Measurements from ENCODE around the gene GZMH.
A peak's percentile ranks its signal among the peaks of the same experiment; 100 is the strongest.
"Not testable (repeated sequence)": the region's sequence is repeated elsewhere in the genome, so short reads cannot be mapped to it uniquely, and the experiment has no call there.

The GZMH gene, protein sequence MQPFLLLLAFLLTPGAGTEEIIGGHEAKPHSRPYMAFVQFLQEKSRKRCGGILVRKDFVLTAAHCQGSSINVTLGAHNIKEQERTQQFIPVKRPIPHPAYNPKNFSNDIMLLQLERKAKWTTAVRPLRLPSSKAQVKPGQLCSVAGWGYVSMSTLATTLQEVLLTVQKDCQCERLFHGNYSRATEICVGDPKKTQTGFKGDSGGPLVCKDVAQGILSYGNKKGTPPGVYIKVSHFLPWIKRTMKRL

DNA sequence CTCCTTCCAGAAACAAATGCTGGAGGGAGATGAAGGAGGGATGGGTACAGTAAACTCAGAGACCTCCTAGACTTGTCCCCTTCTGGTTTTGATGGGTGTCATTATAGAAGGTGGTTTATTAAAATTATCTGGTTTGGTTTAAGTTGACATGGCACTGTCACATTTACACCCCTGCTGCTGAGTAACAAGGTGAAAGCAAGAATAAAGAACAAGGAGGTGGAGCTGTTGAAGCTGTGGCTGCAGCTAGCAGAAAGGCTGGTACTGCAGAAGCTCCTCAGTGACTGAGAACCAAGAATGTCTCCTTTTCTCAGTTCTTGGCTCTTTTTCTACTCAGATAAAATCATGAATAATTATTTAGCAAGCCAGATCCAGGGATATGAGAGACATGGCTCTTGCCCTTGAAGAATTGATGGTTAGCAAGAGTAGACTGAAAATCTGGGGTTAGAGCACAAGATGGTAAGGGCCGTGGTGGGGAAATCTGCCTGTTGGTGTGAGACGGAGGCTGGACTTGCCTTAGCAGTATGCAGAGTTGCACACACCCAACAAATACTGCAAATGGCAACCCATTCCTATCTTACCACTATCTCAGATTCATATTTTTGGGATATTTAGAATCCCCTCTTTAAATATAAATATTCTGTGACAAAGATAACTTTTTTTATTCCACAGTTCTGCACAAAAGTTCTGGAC is at the start of gene GZMH:
TSS of gene GZMH (minus strand) at position 31 of the 690 bp plus-strand sequence. CDS start 72 bp downstream, outside the sequence.
- Histone ChIP-seq H3K27ac (peak within 1 kb of the TSS in 2 of 21 experiments; percentile 61 to 67), H3K4me3 (no peak within 1 kb of the TSS)

DNA sequence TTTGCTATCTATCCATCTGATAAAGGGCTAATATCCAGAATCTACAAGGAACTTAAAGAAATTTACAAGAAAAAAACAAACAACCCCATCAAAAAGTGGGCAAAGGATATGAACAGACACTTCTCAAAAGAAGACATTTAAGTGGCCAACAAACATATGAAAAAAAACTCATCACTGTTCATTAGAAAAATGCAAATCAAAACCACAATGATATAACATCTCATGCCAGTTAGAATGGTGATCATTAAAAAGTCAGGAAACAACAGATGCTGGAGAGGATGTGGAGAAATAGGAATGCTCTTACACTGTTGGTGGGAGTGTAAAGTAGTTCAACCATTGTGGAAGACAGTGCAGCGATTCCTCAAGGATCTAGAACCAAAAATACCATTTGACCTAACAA is 38.9 kb upstream of the GZMH start:
- H3K27ac ChIP-seq, H3K4me3 ChIP-seq: not testable (repeated sequence)

DNA sequence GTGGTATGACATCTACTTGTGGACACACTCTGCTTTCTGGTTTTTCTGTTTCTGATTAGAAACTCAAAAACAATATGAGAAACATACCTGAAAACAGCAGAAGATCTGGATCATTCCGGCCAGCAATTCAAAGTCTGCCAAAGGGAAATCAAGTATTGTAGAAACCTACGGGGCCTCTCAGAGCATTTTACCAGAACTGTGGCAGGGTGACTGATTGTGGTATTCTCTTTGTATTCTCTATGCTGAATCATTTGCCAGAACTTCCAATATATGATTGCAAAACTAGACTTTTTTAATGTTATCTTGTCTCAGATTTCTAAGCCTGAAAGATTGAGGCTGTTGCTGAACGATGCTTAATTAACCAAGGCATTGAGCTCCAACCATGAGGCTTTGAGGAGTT is 30.4 kb upstream of the GZMH start:
- no peak overlapping the region for H3K27ac ChIP-seq
- H3K4me3 ChIP-seq, result no peak overlapping the region

DNA sequence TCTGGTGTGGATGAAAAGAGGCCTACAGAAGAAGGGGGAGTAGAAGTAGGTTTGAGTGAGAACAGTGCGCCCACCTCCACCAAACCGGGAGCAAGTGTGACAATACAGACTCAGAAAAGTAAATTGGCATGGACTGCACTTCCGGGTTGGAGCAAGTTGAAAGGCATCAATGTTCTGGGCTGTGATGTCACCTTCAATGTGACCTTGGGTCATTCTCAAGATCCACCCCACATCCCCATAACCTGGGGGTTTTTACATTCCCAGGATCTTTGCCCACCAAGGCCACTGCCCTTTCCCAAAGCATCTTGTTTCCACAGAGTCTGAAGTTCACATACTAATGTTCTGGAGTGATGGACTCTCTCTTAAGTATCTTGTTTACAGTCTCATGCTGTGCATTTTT is 29.8 kb upstream of the GZMH start:
- Histone ChIP-seq H3K4me3 (no peak overlapping the region), H3K27ac (no peak overlapping the region)

DNA sequence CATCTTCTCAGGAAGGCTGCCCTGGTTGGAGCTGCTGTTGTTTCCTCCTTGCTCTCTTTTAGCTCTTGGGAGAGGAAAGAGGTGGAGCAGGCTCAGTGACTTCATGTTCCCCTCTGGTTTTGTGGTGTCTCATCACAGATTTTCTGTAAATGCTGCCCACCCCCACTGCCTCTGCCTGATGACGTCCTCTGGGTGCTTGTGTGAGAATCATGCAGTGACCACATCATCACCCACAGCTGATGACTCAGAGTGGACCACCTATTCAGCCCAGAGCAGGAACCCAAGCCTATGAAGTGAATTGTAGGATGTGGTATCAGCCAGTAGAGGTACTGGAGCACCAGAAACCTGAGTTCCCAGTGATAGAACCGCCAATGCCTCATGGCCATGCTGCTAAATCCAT is 24.7 kb upstream of the GZMH start, which contains the start of gene GZMB:
TSS of gene GZMB (minus strand) at position 33 of the 400 bp plus-strand sequence. CDS start at position 3, 30 bp downstream.
- Histone ChIP-seq H3K27ac (peak within 1 kb of the TSS in 5 of 21 experiments; percentile 29 to 75 (median 44)), H3K4me3 (peak within 1 kb of the TSS in 1 of 7 experiments; percentile 3)

DNA sequence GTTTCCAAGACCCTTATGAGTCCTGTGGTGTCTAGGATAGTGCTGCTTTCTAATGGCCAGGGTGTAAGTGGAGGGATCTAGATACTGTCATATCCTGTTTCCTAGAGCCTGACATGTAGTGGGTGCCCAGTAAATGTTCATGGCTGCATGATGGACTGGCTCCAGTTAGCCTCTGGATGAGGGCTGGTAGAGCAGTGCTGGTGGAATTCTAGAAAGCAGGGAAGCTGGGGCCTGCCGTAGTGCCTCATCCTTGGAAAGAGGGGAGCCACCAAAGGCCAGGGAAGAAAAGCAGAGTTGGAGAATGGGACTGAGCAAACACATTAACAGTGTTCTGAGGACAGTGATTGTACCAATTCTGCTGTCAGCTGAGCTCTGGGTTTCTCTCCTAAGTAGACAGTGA is 23.9 kb upstream of the GZMH start:
- Histone ChIP-seq H3K4me3 (no peak overlapping the region), H3K27ac (peak overlapping the region in 4 of 21 experiments; percentile 29 to 75 (median 45))

DNA sequence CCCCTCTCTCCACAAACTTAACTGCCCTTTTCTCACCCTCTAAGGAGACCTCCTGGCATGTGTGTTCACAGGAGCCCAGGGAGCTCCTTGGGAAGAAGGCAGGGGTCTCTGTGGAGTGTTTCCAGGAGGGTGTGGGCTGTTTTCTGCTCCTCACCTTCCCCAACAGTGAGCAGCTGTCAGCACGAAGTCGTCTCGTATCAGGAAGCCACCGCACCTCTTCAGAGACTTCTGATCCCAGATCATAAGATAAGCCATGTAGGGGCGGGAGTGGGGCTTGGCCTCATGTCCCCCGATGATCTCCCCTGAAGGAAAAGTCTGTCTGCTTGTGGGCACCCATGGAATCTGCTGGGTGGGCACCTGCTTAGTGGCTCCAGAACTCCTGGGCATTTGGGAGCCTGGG is 23.3 kb upstream of the GZMH start:
- peak overlapping the region in 4 of 21 experiments; percentile 36 to 75 (median 45) for H3K27ac ChIP-seq
- no peak overlapping the region for H3K4me3 ChIP-seq

DNA sequence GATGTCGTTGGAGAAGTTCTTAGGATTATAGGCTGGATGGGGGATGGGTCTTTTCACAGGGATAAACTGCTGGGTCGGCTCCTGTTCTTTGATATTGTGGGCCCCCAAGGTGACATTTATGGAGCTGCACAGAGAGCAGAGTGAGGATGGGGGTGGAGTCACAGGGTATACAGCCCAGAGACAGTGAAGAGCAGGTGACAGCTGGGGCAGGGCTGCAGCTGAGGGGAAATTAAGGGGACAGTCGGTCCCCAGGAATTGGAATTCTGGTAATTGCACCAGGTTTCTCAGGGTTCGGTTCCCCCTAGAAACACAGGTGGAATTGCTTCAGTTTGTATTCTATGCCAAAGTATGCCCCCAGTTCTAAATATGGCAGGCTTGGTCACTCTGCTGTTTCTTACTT is 22.9 kb upstream of the GZMH start:
- no peak overlapping the region for H3K4me3 ChIP-seq
- H3K27ac ChIP-seq, result peak overlapping the region in 2 of 21 experiments; percentile 46 to 75

DNA sequence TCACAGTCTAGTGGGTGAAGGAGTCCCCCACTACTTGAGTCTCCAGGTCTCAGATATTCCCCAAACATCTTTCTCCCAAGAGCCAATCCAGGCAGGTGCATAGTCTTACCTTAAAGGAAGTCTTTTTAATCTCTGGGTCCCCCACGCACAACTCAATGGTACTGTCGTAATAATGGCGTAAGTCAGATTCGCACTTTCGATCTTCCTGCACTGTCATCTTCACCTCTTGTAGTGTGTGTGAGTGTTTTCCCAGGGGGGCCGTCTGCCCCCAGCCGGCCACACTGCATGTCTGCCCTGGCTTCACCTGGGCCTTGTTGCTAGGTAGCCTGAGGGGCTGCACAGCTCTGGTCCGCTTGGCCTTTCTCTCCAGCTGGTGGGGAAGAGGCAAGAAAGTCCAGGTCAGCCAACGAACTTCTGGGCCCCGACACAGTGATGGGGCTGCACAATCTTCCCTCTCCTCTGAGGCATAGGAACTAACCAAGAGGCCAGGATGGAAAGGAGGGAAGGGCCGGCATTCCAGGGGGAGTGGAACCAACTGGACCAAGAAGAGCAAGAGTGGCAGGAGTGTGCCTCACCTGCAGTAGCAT is 22.4 kb upstream of the GZMH start:
- peak overlapping the region in 1 of 21 experiments; percentile 16 for H3K27ac ChIP-seq
- H3K4me3 ChIP-seq, result no peak overlapping the region

DNA sequence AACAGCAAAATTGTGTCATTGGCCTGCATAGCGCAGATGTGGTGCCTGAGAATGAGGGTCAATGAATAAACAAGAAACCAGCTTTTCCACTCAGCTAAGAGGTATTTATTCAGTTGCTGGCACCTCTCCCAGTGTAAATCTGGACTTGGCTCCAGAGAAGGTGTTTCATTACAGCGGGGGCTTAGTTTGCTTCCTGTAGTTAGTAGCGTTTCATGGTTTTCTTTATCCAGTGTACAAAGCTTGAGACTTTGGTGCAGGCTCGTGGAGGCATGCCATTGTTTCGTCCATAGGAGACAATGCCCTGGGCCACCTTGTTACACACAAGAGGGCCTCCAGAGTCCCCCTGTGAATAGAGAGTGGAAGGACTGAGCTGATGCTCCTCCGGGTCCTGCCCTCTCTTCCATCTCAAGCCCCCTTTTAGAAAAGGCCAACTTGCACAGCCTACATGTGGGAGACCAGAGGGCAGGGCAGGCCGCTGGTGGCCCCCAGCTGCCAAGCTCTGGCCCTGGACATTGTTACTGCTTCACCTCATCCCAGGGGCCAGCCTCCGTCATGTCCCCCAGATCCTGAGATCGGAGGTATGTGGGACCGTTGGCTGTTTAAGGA is 21.5 kb upstream of the GZMH start:
- Histone ChIP-seq H3K27ac (no peak overlapping the region), H3K4me3 (no peak overlapping the region)

DNA sequence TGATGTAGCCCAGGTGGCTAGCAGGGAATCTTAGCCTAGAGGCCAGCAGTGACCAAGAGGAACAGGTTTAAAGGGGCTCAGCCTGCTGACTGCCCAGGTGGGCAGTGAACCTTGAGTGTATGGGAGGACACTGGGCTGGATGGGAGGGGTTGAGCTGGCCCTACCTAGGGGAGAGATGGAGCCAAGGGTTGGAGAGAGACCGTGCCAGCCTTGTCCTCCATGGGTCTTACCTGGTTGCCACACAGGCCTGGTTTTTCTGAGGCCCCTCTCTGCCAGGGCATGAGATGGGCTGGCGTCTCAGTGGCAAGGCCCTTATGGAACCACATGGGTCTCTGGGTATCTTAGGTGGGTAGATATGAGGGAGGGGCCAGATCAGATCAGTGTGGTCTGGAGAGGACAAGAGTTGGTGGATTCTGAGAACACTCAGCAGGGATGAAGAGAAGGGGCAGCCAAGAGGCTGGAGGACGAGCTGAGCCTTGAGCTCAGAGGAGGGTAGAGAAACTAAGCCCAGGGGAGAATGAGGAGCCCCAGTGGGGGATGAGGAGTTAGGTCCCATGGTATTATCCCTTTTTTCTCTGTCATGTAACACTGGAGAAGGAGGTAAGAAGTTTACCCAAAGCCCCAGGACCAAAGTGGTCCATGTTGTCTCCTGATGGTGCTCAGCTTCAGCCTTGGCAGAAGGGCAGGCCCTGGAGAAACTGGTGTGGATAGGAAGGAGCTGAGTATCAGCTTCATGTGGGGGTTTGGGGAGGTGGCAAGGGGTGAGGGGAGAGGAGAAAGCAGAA is 20.8 kb upstream of the GZMH start:
- no peak overlapping the region for H3K4me3 ChIP-seq
- H3K27ac ChIP-seq, result no peak overlapping the region

DNA sequence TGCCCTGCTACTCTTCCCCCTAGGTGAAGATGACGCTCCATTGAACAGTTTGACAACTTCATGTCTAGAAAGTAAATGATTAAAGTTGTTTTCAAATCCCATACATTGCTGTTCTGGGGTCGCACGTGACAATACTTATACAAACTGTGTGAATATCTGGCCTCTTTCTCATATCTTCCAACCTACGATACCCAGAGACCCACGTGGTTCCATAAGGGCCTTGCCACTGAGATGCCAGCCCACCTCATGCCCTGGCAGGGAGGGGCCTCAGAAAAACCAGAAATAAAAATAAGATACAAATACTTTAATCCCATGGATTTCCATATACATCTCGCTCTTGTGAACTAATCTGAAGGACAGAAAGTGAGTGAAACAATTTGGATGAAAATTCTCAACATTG is 20.0 kb upstream of the GZMH start:
- H3K27ac ChIP-seq, result no peak overlapping the region
- H3K4me3 ChIP-seq, result no peak overlapping the region

DNA sequence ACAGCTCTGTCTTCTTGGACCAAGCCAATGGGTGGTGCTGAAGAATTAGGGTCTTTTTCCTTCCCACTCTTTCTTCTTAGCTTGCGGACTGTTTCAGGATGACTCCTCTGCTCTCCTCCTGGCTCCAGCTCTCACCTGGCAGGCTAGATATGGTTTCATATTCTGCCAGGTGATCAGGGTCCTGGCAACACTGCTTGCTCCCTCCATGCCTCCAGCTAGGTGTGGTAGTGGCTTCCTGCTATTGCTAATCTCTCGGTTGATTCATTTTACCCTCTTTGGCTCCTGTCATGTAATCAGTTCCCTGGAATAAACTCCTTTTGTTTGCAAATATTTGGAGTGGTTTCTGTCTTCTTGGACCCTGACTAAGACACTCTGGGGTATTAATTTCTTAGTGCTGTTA is 4.3 kb upstream of the GZMH start:
- no peak overlapping the region for H3K27ac ChIP-seq

DNA sequence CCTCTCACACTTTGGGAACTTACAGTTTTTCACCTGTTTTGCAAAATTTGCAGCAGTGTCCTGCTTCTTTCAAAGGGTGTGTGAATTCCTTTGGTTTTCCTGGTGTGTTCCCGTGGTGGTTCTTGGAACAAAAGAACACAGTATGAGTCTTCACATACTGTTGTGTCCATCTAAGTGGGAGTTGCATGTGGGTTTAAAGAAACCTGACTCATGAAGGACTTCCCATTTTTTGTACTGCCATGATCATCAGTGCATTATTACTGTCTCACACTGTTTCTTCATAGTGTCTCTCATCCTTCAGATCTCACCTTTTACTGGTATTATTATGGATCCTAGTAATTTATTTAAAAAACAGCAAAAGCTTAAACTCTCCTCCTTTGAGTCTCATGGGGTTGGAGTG is 3.8 kb upstream of the GZMH start:
- Histone ChIP-seq H3K4me3 (no peak overlapping the region), H3K27ac (no peak overlapping the region)

More for the DNA sequence above, 4.3 kb upstream of the GZMH start:
- H3K4me3 ChIP-seq, result no peak overlapping the region

DNA sequence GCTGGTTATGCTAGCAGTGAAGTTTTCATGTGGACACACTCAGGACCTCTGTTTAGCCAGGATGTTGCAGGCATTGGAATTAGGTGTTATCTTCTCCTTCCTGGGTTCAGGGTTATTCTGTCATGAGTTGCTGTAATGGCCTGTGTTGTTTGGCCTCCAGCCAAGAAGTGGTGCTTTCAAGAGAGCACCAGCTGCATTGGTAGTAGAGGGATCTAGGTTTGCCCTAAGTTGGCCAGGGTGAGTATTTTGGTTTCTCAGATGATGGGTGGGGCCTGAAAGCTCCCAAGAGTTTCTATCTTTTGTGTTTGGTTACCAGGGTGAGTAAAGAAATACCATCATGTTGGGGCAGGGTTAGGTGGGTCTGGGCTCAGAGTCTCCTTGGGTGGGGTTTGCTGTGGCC is 2.7 kb upstream of the GZMH start:
- no peak overlapping the region for H3K27ac ChIP-seq
- H3K4me3 ChIP-seq, result no peak overlapping the region

DNA sequence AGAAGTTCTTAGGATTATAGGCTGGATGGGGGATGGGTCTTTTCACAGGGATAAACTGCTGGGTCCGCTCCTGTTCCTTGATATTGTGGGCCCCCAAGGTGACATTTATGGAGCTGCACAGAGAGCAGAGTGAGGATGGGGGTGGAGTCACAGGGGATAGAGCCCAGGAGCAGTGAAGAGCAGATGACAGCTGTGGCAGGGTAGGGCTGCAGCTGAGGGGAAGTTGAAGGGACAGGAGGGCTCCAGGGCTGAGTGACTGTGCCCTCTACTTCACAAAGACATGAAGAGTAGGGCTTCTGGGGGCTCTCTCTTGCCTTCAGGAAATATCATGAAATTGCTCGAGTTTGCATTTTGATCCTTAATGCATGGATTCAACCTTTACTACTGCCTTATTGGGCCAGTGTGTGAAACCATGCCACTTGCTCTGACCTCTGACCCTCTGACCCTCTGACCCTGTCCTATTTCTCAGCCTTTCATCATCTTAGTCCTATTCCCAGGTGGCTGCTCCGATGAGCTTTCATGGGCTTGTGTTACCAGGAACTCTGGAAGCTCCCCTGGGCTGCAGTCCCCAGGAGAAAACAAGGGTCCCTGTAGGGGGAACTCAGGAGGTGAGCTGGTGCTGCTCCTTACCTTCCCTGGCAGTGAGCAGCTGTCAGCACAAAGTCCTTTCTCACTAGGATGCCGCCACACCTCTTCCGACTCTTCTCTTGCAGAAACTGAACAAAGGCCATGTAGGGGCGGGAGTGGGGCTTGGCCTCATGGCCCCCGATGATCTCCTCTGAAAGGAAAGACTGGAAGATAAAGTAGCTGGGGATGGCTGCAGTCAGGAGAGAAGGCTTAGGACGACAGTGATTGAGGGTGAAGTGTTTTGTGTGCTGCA is 1.6 kb downstream of the GZMH start:
- no peak overlapping the region for H3K4me3 ChIP-seq
- peak overlapping the region in 3 of 21 experiments; percentile 6 to 67 (median 65) for H3K27ac ChIP-seq

DNA sequence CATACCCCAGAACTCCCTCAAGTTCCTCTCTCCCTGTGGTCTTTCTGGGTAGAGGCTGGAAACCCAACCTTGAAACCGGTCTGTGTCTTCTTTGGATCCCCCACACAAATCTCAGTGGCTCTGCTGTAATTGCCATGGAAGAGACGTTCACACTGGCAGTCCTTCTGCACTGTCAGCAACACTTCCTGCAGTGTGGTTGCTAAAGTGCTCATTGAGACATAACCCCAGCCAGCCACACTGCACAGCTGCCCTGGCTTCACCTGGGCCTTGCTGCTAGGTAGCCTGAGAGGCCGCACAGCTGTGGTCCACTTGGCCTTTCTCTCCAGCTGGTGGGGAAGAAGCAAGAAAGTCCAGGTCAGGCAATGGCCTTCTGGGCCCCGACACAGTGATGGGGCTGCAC is 2.4 kb downstream of the GZMH start:
- H3K4me3 ChIP-seq, result no peak overlapping the region
- peak overlapping the region in 5 of 21 experiments; percentile 5 to 65 (median 49) for H3K27ac ChIP-seq

DNA sequence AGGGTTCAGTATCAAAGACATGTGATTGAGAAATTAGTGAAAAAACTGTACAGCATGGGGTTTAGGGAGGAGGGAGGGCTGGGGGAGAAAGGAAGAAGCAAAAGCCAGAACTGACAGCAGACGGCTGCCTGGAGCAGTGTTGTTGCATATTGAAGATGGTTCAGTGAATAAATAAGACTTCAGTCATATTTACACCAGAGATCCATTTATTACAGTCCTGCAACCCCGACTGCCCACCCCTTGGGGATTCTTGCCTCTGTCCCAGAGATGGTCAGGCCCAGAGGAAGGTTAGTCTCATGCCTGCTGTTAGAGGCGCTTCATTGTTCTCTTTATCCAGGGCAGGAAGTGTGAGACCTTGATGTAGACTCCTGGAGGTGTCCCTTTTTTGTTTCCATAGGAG is 3.2 kb downstream of the GZMH start:
- Histone ChIP-seq H3K27ac (peak overlapping the region in 3 of 21 experiments; percentile 49 to 65 (median 49)), H3K4me3 (no peak overlapping the region)
